ENCODE data around the gene NEO1.

The NEO1 gene

DNA sequence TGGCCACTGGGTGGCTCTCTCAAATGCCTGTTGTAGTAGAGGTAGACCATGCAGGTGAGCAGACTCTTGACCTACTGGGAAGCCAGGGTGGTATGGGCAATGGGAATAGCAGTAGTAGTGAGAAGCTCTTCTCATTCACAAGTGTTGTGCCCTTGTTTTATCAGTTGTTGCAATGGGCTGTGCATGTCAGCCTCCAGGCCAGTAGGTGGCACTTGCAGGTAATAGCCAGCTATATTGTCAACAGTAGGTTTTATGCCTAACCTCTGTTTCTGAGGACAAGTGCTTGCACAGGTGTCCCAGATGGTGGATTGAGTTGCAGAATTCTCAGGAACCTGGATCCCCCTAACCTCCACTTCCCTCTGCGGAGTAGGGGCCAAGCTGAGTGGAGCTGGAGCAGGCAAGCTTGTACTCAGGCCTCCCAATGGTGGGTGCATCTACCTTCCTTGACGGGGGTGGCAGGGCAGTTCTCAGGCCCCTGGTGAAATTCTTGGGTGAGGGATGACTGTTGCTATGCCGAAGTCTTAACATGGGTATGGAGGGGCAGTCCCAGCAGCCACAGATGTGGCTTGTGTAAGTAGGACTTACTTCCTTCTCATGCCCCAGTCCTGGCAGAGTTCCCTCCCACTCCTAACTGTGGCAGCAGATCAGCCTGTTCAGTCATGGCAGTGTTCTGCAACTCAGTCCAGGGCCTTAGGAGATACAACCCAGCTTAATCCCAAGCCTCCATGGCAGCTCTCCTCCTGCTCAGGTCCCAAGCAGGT lies 104.3 kb downstream of the NEO1 start:
- TF ChIP-seq FOXP2 (optimal IDR thresholded peaks at IDR 0.05; ENCODE audit: borderline replicate concordance, extremely low read depth, extremely low read length, insufficient read depth) (no peak), SIN3A (IDR thresholded peaks at IDR 0.05; ENCODE audit: borderline replicate concordance, insufficient read depth, low read length) (no peak), REST (IDR thresholded peaks at IDR 0.05; ENCODE audit: insufficient read depth in 1 of 2, low read depth in 2 of 2, low read length in 2 of 2) (no peak), POLR2AphosphoS5 (IDR thresholded peaks at IDR 0.05; ENCODE audit: low read depth, low read length) (no peak), TAF1 (IDR thresholded peaks at IDR 0.05; ENCODE audit: borderline replicate concordance, insufficient read depth, low read length) (no peak)

DNA sequence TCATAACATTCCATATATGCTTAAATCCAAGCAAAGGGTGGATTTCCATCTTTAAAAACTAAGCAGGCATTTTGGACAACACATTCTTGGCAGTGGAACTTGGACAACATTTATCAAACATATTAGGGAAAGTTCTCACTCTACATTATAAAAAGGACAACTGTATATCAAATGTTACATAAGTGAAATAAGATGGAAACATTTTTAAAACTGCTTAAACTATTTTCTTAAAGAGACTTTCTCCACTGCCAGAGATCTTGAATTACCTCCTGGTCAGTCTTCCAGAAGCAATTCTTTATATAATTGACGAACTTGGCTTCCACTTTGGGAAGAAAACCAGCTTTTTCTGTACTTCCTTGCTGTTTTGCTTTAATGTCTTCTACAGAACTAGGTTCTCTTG lies 109.3 kb downstream of the NEO1 start:
- TF ChIP-seq TAF1 (IDR thresholded peaks at IDR 0.05; ENCODE audit: borderline replicate concordance, insufficient read depth, low read length), result no peak
- no peak for TF ChIP-seq FOXP2 (optimal IDR thresholded peaks at IDR 0.05; ENCODE audit: borderline replicate concordance, extremely low read depth, extremely low read length, insufficient read depth)
- TF ChIP-seq POLR2AphosphoS5 (IDR thresholded peaks at IDR 0.05; ENCODE audit: low read depth, low read length), result no peak
- no peak for TF ChIP-seq SIN3A (IDR thresholded peaks at IDR 0.05; ENCODE audit: borderline replicate concordance, insufficient read depth, low read length)
- no peak for TF ChIP-seq REST (IDR thresholded peaks at IDR 0.05; ENCODE audit: insufficient read depth in 1 of 2, low read depth in 2 of 2, low read length in 2 of 2)

DNA sequence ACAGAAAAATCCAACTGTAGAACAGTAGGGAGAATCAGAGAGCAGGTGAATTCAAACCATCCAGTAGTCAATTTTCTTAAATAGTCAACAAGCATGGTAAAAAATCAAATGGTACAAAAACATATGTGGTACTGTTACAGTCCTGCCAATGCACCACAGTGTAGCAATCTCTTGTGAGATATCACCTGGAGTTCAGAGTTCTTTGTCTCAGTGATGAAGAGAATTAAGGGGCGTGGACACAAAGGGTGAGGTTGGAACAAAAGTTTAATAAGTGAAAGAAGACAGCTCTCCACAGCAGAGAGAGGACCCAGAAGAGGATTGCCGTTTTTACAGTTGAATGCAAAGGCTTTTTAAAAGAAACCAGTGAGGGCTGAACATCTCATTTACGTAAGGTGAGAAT lies 113.2 kb downstream of the NEO1 start:
- TF ChIP-seq FOXP2 (optimal IDR thresholded peaks at IDR 0.05; ENCODE audit: borderline replicate concordance, extremely low read depth, extremely low read length, insufficient read depth) (no peak), SIN3A (IDR thresholded peaks at IDR 0.05; ENCODE audit: borderline replicate concordance, insufficient read depth, low read length) (no peak), POLR2AphosphoS5 (IDR thresholded peaks at IDR 0.05; ENCODE audit: low read depth, low read length) (no peak), REST (IDR thresholded peaks at IDR 0.05; ENCODE audit: insufficient read depth in 1 of 2, low read depth in 2 of 2, low read length in 2 of 2) (no peak), TAF1 (IDR thresholded peaks at IDR 0.05; ENCODE audit: borderline replicate concordance, insufficient read depth, low read length) (no peak)

GRCh38 chr15:73165844-73166243 lies 113.6 kb downstream of the NEO1 start:
- TF ChIP-seq TAF1 (IDR thresholded peaks at IDR 0.05; ENCODE audit: borderline replicate concordance, insufficient read depth, low read length), result no peak
- TF ChIP-seq REST (IDR thresholded peaks at IDR 0.05; ENCODE audit: insufficient read depth in 1 of 2, low read depth in 2 of 2, low read length in 2 of 2), result no peak
- TF ChIP-seq POLR2AphosphoS5 (IDR thresholded peaks at IDR 0.05; ENCODE audit: low read depth, low read length), result no peak

DNA sequence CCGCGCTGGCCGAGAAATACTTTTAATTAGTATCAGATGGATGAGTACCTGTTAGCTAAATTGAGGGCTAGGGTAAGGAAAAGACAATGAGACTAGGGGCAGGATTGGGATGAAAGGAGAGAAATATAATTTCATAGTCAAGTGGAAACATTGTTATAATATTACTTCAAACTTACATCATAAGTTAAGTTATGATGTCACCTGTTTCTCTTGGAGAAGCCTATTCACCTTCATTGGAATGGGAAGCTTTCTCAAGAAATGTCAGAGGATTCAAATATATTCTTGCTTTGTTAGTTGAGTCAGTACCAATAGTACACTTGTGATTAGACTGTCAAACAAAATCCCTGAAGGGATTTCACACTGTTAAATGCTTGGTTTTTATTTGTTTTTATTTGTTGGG lies 116.2 kb downstream of the NEO1 start:
- TF ChIP-seq REST (IDR thresholded peaks at IDR 0.05; ENCODE audit: insufficient read depth in 1 of 2, low read depth in 2 of 2, low read length in 2 of 2) (no peak), SIN3A (IDR thresholded peaks at IDR 0.05; ENCODE audit: borderline replicate concordance, insufficient read depth, low read length) (no peak), POLR2AphosphoS5 (IDR thresholded peaks at IDR 0.05; ENCODE audit: low read depth, low read length) (no peak), TAF1 (IDR thresholded peaks at IDR 0.05; ENCODE audit: borderline replicate concordance, insufficient read depth, low read length) (no peak), FOXP2 (optimal IDR thresholded peaks at IDR 0.05; ENCODE audit: borderline replicate concordance, extremely low read depth, extremely low read length, insufficient read depth) (no peak)

Measured in PFSK-1 (cell line).